Endothelial cell of umbilical vein (primary cell): ENCODE results near the gene ZBTB7A.

Source experiments
- CTCF ChIP-seq, 2 donors: IDR thresholded peaks; 1 replicate in 1 of 2; 2 replicates in 1 of 2; pipeline ENCODE4 v1.5.1; 2011; ENCODE audit warnings: low read length in 2 of 2, mild to moderate bottlenecking in 2 of 2, moderate library complexity in 2 of 2, control low read depth in 1 of 2, inconsistent platforms in 1 of 2, low read depth in 1 of 2; ENCODE audit not compliant: insufficient read depth in 1 of 2; ENCODE audit errors: extremely low read depth in 1 of 2
- MAX ChIP-seq: IDR thresholded peaks from 2 replicates; pipeline ENCODE4 v1.6.1; 2011; ENCODE audit not compliant: insufficient read depth, insufficient read length
- POLR2A ChIP-seq: IDR thresholded peaks from 2 replicates; pipeline ENCODE4 v1.6.1; 2012; ENCODE audit warnings: low read depth, mild to moderate bottlenecking, control low read depth, low read length
- POLR2AphosphoS5 ChIP-seq: IDR thresholded peaks from 2 replicates; pipeline ENCODE4 v1.6.1; 2012; ENCODE audit warnings: low read depth, mild to moderate bottlenecking, control low read depth, low read length, moderate library complexity; ENCODE audit not compliant: insufficient read depth

GRCh38 chr19:4062419-4063368 is 4.0 kb downstream of the ZBTB7A start:
- TF ChIP-seq CTCF (IDR thresholded peaks at IDR 0.05; ENCODE audit: extremely low read depth in 1 of 2, insufficient read depth in 1 of 2, low read depth in 1 of 2, low read length in 2 of 2) (no peak), POLR2AphosphoS5 (no peak), POLR2A (no peak), MAX (no peak)
